ENCODE measurements around the gene VWDE. TPM values are rescaled to one million over a fixed set of nuclear protein-coding genes. Genes with fewer than 3 reads are reported as not detected.

VWDE gene
- total RNA-seq, 1 donor from 2014 or later, result 3.2 TPM

DNA sequence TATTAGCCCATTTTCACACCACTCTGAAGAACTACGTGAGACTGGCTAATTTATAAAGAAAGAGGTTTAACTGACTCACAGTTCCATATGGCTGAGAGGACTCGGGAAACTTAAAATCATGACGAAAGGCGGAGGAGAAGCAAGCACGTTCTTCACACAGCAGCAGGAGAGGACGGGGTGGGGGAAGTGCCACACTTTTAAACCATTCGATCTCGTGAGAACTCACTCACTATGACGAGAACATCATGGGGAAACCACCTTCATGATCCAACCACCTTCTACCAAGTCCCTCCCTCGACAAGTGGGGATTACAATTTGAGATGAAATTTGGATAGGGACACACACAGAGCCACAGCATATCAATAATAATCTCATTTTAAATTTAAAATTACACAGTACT lies 80.2 kb downstream of the VWDE start:
- Mint-ChIP-seq H3K27ac (ENCODE audit: unreplicated experiment) (no peak overlapping the region), H3K4me1 (ENCODE audit: unreplicated experiment) (peaks cover 15% of the 10 kb centered on the region), H3K9me3 (ENCODE audit: unreplicated experiment) (no peaks in the 10 kb centered on the region), H3K4me3 (ENCODE audit: unreplicated experiment) (no peak overlapping the region), H3K27me3 (ENCODE audit: unreplicated experiment) (peaks cover 3% of the 10 kb centered on the region), H3K36me3 (ENCODE audit: low read depth, unreplicated experiment) (no peaks in the 10 kb centered on the region)
- TF ChIP-seq, protein P1, sequence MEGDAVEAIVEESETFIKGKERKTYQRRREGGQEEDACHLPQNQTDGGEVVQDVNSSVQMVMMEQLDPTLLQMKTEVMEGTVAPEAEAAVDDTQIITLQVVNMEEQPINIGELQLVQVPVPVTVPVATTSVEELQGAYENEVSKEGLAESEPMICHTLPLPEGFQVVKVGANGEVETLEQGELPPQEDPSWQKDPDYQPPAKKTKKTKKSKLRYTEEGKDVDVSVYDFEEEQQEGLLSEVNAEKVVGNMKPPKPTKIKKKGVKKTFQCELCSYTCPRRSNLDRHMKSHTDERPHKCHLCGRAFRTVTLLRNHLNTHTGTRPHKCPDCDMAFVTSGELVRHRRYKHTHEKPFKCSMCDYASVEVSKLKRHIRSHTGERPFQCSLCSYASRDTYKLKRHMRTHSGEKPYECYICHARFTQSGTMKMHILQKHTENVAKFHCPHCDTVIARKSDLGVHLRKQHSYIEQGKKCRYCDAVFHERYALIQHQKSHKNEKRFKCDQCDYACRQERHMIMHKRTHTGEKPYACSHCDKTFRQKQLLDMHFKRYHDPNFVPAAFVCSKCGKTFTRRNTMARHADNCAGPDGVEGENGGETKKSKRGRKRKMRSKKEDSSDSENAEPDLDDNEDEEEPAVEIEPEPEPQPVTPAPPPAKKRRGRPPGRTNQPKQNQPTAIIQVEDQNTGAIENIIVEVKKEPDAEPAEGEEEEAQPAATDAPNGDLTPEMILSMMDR (IDR thresholded peaks at IDR 0.05; ENCODE audit: unreplicated experiment), result no peak
- no peak for DNase-seq (ENCODE audit: low spot score)

DNA sequence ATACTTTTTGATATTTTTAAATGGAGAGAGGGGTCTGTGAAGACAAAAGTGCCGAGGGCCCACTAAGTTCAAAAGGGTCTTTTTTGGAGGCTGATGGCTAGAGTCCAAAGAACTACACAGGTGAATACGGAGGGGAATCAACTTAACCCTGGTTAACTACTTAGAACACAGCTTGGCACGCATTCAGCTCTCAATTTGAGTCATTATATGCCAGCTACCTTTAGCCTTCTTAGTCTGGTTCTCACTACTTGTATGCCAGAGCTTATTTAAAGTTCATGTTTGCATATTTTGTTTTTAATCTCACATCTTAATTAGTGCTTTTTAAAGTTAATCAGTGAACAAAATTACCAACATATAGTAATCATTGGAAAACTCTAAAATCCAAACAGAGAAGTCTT lies 80.8 kb downstream of the VWDE start:
- H3K9me3 Mint-ChIP-seq (ENCODE audit: unreplicated experiment), result no peaks in the 10 kb centered on the region
- H3K4me1 Mint-ChIP-seq (ENCODE audit: unreplicated experiment), result peaks cover 15% of the 10 kb centered on the region
- H3K4me3 Mint-ChIP-seq (ENCODE audit: unreplicated experiment), result no peak overlapping the region
- no peaks in the 10 kb centered on the region for H3K36me3 Mint-ChIP-seq (ENCODE audit: low read depth, unreplicated experiment)
- no peak for DNase-seq (ENCODE audit: low spot score)
- H3K27ac Mint-ChIP-seq (ENCODE audit: unreplicated experiment), result no peak overlapping the region
- TF ChIP-seq, protein P1 (IDR thresholded peaks at IDR 0.05; ENCODE audit: unreplicated experiment), result no peak
- H3K27me3 Mint-ChIP-seq (ENCODE audit: unreplicated experiment), result no peaks in the 10 kb centered on the region

- TF ChIP-seq, protein P1 (IDR thresholded peaks at IDR 0.05; ENCODE audit: unreplicated experiment), result peak; percentile 65
- no peak for DNase-seq (ENCODE audit: low spot score)
- H3K36me3 Mint-ChIP-seq (ENCODE audit: low read depth, unreplicated experiment), result no peaks in the 10 kb centered on the region
- H3K4me1 Mint-ChIP-seq (ENCODE audit: unreplicated experiment), result peaks cover 15% of the 10 kb centered on the region
- no peaks in the 10 kb centered on the region for H3K9me3 Mint-ChIP-seq (ENCODE audit: unreplicated experiment)
- H3K27me3 Mint-ChIP-seq (ENCODE audit: unreplicated experiment), result no peaks in the 10 kb centered on the region
- no peak overlapping the region for H3K4me3 Mint-ChIP-seq (ENCODE audit: unreplicated experiment)
- no peak overlapping the region for H3K27ac Mint-ChIP-seq (ENCODE audit: unreplicated experiment)
Observed at GRCh38 chr7:12322284-12322902, 81.3 kb downstream of the VWDE start.

- no peaks in the 10 kb centered on the region for H3K36me3 Mint-ChIP-seq (ENCODE audit: low read depth, unreplicated experiment)
- no peak for DNase-seq (ENCODE audit: low spot score)
- peak overlapping the region; percentile 64 for H3K27ac Mint-ChIP-seq (ENCODE audit: unreplicated experiment)
- no peak overlapping the region for H3K4me3 Mint-ChIP-seq (ENCODE audit: unreplicated experiment)
- TF ChIP-seq, protein P1 (IDR thresholded peaks at IDR 0.05; ENCODE audit: unreplicated experiment), result no peak
- H3K4me1 Mint-ChIP-seq (ENCODE audit: unreplicated experiment), result peaks cover 15% of the 10 kb centered on the region
- no peaks in the 10 kb centered on the region for H3K27me3 Mint-ChIP-seq (ENCODE audit: unreplicated experiment)
- H3K9me3 Mint-ChIP-seq (ENCODE audit: unreplicated experiment), result no peaks in the 10 kb centered on the region
Observed at GRCh38 chr7:12320987-12321647, 82.5 kb downstream of the VWDE start.
